Dermis lymphatic vessel endothelial cell (primary cell): Measurements from ENCODE around the gene SRP19. TPM values are rescaled to one million over a fixed set of nuclear protein-coding genes. Genes with fewer than 3 reads are reported as not detected.

Experiments used
- total RNA-seq: library from RNA; depleted of rRNA; stranded (reverse); fragments of >200 nt; gene quantifications from 2 replicates; pipeline ENCODE4 v1.2.1, GENCODE V29; 2014

SRP19 gene
- 31.2 and 50.5 TPM in 2 replicates for total RNA-seq

GRCh38 chr5:112860929-112861637 is at the start of gene SRP19:
SRP19 (plus strand) TSS chr5:112861287; CDS start chr5:112861377, 90 bp downstream.

Other genes starting within 250 kb of the SRP19 start
- gene APC, start 123.4 kb upstream of the SRP19 start, total RNA-seq: 66.0 and 73.7 TPM in 2 replicates
- gene REEP5, start 60.9 kb downstream of the SRP19 start, total RNA-seq: 52.8 and 89.1 TPM in 2 replicates
- gene DCP2, start 115.5 kb downstream of the SRP19 start, total RNA-seq: 28.6 and 44.1 TPM in 2 replicates